Upper lobe of right lung (tissue), 1 donor: ENCODE data around the gene GRID1. TPM values are rescaled to one million over a fixed set of nuclear protein-coding genes. Genes with fewer than 3 reads are reported as not detected.

Source experiments
- ATAC-seq: fragments of 200-7000 bp; cut with Tn5 transposase; one replicate; pipeline ENCODE4 v1.9.1; 2020; ENCODE audit warnings: mild to moderate bottlenecking, moderate library complexity
- DNase-seq: peaks from one replicate; pipeline ENCODE4 v3.0.0-alpha.2; 2020
- H3K27ac ChIP-seq: fragments of 200-600 bp; one replicate; pipeline ENCODE4 v1.8.0; 2022
- H3K27me3 ChIP-seq: fragments of 200-600 bp; one replicate; pipeline ENCODE4 v1.8.0; 2022; ENCODE audit warnings: mild to moderate bottlenecking
- H3K36me3 ChIP-seq: fragments of 200-600 bp; one replicate; pipeline ENCODE4 v1.8.0; 2022
- H3K4me1 ChIP-seq: fragments of 200-600 bp; one replicate; pipeline ENCODE4 v1.8.0; 2022
- H3K4me3 ChIP-seq: fragments of 200-600 bp; one replicate; pipeline ENCODE4 v1.8.0; 2022; ENCODE audit warnings: mild to moderate bottlenecking
- H3K9me3 ChIP-seq: fragments of 200-600 bp; one replicate; pipeline ENCODE4 v1.8.0; 2022
- intact Hi-C: fragments of 100-400 bp; cut with DNase I; formaldehyde crosslinking; loops from one replicate; pipeline ENCODE4 v1.11.0; 2022
- total RNA-seq: library from RNA; stranded (reverse); fragmentation: NEBNext Ultra II Directional; extraction: Animal tissue kit (Norgen Biotek cat#: 25700); gene quantifications from one replicate; pipeline ENCODE4 v1.2.1, GENCODE V29; 2021
- TF ChIP-seq, protein P1 (sequence below): fragments of 200-600 bp; IDR thresholded peaks from one replicate; pipeline ENCODE4 v1.8.0; 2022; ENCODE audit warnings: antibody characterized with exemption
- donor health status: DM: no; HTN: yes; CAD: no; lungs with severe emphysema.

GRID1 gene
- total RNA-seq, 1 donor from 2014 or later = 3.0 TPM

DNA sequence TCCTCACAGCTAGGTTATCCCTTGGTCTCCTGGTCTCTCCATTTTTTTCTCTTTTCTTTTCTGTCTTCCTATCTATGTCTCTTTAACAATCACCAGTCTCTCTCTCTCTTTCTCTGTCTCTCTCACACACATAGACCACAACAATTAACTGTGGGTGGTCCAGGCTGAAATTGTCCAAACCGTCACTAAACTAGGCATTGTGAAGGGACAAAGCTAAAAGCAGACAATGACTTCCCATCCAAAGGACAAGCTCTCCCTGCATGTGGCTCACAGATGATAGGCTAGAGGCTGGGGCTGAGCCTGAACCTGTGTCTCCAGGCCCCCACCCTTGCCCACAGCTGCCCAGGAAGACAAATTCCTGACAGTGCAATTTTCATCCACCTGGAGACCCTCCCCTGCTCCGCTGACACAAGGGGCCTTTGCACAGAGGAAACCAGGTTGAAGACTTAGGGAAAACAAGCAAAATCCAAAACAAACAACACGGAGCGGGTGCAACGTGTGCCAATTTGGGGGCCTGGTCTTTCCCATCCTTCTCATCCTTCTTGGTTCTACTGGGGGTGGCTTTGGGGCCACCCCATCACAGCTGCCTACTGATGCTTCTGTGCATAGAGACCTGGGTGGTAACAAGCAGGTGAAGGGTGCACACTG lies 755.4 kb downstream of the GRID1 start:
- TF ChIP-seq, protein P1, sequence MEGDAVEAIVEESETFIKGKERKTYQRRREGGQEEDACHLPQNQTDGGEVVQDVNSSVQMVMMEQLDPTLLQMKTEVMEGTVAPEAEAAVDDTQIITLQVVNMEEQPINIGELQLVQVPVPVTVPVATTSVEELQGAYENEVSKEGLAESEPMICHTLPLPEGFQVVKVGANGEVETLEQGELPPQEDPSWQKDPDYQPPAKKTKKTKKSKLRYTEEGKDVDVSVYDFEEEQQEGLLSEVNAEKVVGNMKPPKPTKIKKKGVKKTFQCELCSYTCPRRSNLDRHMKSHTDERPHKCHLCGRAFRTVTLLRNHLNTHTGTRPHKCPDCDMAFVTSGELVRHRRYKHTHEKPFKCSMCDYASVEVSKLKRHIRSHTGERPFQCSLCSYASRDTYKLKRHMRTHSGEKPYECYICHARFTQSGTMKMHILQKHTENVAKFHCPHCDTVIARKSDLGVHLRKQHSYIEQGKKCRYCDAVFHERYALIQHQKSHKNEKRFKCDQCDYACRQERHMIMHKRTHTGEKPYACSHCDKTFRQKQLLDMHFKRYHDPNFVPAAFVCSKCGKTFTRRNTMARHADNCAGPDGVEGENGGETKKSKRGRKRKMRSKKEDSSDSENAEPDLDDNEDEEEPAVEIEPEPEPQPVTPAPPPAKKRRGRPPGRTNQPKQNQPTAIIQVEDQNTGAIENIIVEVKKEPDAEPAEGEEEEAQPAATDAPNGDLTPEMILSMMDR = no peak
- Histone ChIP-seq H3K9me3 (no peaks in the 10 kb centered on the region), H3K36me3 (no peaks in the 10 kb centered on the region), H3K27me3 (no peaks in the 10 kb centered on the region), H3K4me1 (no peaks in the 10 kb centered on the region), H3K27ac (no peak overlapping the region), H3K4me3 (no peak overlapping the region)
- no peak for DNase-seq
- ATAC-seq = no peak
- intact Hi-C loops = no loop called here

DNA sequence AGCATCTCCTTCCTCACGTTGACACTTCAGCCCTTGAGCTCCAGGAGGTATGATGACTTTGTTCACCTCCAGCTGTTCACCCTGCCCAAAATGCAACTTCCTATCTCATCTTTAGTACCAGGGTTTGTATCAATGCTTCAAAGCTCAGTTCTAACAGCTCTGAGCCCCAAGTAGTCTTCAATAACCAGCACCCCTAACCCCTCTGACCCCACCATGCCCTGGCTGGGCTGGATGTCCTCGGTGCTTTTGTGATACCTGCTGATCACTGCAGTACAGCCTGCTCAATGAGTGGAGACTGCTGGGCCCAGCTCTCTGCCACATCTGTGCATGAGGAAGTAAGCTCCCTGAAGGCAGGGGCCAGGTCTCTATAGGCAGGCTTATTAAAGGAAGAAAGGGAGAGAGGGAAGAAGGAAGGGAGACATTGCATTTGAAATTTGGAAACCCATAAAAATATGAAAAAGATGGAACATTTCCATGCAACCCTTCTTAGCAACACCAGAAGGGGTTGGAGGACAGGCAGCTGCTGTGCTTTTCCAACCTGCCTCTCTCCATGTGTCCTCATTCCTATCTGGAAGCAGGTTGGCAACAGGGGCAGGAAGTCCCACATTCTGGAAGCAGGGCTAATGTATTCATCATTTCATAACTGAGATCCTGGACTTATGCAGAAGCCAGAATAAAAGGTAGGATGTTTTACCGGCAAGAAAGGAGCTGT lies 756.1 kb downstream of the GRID1 start:
- no peak overlapping the region for H3K4me3 ChIP-seq
- no peak for DNase-seq
- no peaks in the 10 kb centered on the region for H3K27me3 ChIP-seq
- H3K36me3 ChIP-seq = no peaks in the 10 kb centered on the region
- no peaks in the 10 kb centered on the region for H3K9me3 ChIP-seq
- H3K27ac ChIP-seq = no peak overlapping the region
- intact Hi-C loops = no loop called here
- no peak for ATAC-seq
- no peaks in the 10 kb centered on the region for H3K4me1 ChIP-seq
- TF ChIP-seq, protein P1 = no peak

DNA sequence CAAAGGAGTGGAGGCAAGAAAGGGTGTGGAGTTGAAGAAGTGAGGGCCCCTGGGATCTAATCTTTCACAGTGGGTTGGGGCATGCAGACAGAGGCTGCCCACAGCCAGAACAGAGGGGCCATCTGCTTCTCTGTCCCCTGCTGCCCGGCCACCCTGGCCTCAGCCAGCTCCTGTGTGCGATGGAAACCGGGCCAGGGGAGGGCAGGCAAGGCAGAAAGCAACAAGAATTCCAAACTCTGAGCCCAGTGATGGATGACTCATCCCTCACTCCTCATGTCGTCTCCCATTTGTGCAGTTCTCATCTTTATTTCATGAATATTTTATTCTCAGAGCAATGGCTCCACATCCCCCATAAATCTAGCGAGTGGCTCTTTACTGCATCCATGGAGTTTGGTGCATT lies 757.1 kb downstream of the GRID1 start:
- ATAC-seq (no peak), DNase-seq (no peak)
- TF ChIP-seq, protein P1 = no peak
- no peaks in the 10 kb centered on the region for H3K4me1 ChIP-seq
- H3K4me3 ChIP-seq = no peak overlapping the region
- no peaks in the 10 kb centered on the region for H3K9me3 ChIP-seq
- no peaks in the 10 kb centered on the region for H3K27me3 ChIP-seq
- no peak overlapping the region for H3K27ac ChIP-seq
- intact Hi-C loops = no loop called here
- H3K36me3 ChIP-seq = no peaks in the 10 kb centered on the region

DNA sequence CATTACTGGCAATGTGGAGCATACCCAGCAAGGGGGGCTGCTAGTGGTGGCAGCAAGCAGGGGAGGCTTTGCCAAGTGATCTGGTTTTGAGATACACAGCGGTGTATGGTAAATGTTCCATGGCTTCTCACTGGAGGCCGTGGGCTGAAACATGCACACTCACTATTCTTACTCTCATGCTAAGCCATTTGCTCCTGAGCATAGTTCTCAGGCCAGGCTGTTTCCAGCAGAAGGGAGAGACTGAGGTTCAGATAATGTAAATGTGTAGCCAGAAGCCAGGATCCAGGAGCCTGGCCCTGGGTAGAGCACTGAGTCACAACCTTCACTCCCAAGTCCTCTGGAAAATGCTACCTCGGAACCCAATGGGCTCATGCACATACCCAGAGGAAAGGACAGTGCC lies 757.9 kb downstream of the GRID1 start:
- no peak overlapping the region for H3K27ac ChIP-seq
- ATAC-seq = no peak
- intact Hi-C loops = no loop called here

DNA sequence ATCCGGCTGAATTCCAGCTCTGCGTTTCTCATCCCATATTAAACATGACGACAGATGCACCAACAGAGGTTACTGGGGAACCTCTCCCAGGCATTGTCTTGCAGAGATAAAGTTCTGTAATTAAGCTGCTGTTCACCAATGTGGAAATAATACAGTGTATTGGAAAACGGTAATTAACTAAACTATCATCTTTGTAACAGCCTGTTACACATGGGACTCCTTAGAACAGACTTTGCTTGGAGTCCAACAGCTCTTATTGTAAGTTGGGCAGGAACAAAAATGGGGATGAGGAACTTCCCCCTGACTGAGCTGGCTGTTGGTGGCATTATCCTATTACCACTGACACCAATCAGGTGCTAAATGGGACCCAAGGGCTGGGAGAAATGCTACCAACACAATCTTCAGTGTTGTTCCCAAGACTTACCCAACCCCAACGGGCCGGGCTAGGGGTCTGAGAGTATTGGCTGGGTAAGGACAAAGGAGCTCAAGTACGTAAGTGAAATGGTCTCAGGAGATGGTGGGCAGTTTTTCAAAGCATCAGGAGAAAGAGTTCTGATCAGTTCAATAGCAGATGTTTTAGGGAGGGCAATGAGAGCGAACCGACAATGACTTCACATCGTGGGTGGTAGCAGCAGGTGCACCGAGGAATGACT lies 759.4 kb downstream of the GRID1 start:
- DNase-seq (no peak), ATAC-seq (no peak)
- H3K27ac ChIP-seq = no peak overlapping the region
- no peaks in the 10 kb centered on the region for H3K36me3 ChIP-seq
- H3K4me3 ChIP-seq = no peak overlapping the region
- intact Hi-C loops = no loop called here
- no peaks in the 10 kb centered on the region for H3K4me1 ChIP-seq
- no peaks in the 10 kb centered on the region for H3K9me3 ChIP-seq
- H3K27me3 ChIP-seq = no peaks in the 10 kb centered on the region
- TF ChIP-seq, protein P1 = no peak

More for the DNA sequence above, 757.9 kb downstream of the GRID1 start:
- H3K9me3 ChIP-seq = no peaks in the 10 kb centered on the region
- no peak for DNase-seq
- no peaks in the 10 kb centered on the region for H3K4me1 ChIP-seq
- no peaks in the 10 kb centered on the region for H3K27me3 ChIP-seq
- no peak overlapping the region for H3K4me3 ChIP-seq
- TF ChIP-seq, protein P1 = no peak
- no peaks in the 10 kb centered on the region for H3K36me3 ChIP-seq
